OCI-LY1 (cell line): ENCODE measurements around the gene MFN1.

Experiments
- CTCF ChIP-seq: fragments of 200-600 bp; sonication (generic), shearing (Covaris generic); IDR thresholded peaks from 2 replicates; pipeline ENCODE4 v1.5.1; 2017; ENCODE audit warnings: mild to moderate bottlenecking, antibody characterized with exemption, low read length, moderate library complexity, mixed read lengths
- EZH2 ChIP-seq: fragments of 200-600 bp; sonication (generic), shearing (Covaris generic); IDR thresholded peaks from 2 replicates; pipeline ENCODE4 v1.8.0; 2017; ENCODE audit warnings: borderline replicate concordance, mixed run types, mild to moderate bottlenecking, antibody characterized with exemption, low read length, moderate library complexity, mixed read lengths

GRCh38 chr3:179369621-179370020 is 22.1 kb downstream of the MFN1 start:
- TF ChIP-seq CTCF (no peak), EZH2 (no peak)
